MM.1S (cell line): ENCODE measurements around the gene DDX4.

ENCODE experiments used
- CTCF ChIP-seq: fragments of 300-600 bp; sonication (generic); IDR thresholded peaks from 2 replicates; pipeline ENCODE4 v1.5.1; 2016; ENCODE audit warnings: antibody characterized with exemption, low read length, mixed read lengths
- EZH2 ChIP-seq: fragments of 300-600 bp; sonication (generic); optimal IDR thresholded peaks from 2 replicates; pipeline ENCODE3; 2017; ENCODE audit warnings: low read depth, mild to moderate bottlenecking, antibody characterized with exemption, low read length, mixed read lengths

GRCh38 chr5:55817030-55817429 lies 79.2 kb downstream of the DDX4 start:
- TF ChIP-seq CTCF: no peak
- no peak for TF ChIP-seq EZH2
